Right lobe of liver (tissue), 4 donors: ENCODE data around the gene ODF2L.

Experiments
- CTCF ChIP-seq, 4 donors: fragments of 200-600 bp in 3 of 4; fragments of 450-650 bp in 1 of 4; IDR thresholded peaks; one replicate each; pipeline versions ENCODE4 v1.5.1 to v1.8.0; 2016 to 2022; ENCODE audit warnings: antibody characterized with exemption in 4 of 4, mild to moderate bottlenecking in 2 of 4
- POLR2A ChIP-seq: fragments of 450-650 bp; IDR thresholded peaks from one replicate; pipeline ENCODE4 v1.6.1; 2017; ENCODE audit warnings: antibody characterized with exemption, mild to moderate bottlenecking
- donor health status: DM: no; HTN: no; CAD: no.
- donor health status: DM: no; HTN: no; CAD: no.
- donor health status: DM: no; HTN: yes; CAD: no.

DNA sequence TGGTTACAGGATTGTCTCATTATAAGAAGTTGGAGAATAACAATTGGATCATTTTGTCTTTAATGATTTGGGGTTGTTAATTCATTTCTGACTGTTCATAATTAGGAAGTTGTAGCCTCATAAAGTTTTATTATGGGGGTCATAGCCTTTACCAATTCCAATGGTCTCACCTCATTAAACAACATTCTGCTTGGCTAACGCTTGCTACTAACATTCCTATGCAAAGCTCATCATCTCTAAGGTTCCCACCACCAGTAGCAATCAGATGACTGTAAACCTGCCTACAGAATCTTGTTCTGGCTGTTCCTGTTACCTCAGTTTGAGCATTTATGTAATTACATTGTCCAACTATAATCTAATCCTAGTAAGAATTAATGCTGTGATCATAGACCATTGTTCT is 60.2 kb downstream of the ODF2L start:
- no peak for TF ChIP-seq CTCF (IDR thresholded peaks at IDR 0.05)
- TF ChIP-seq POLR2A, result no peak
